HepG2 (cell line): ENCODE measurements around the gene PTPMT1.

Experiments used
- BHLHE40 ChIP-seq: IDR thresholded peaks from 2 replicates; pipeline ENCODE4 v1.6.1; 2011; ENCODE audit warnings: low read length, improper control_type of control experiment
- ELF3 ChIP-seq: IDR thresholded peaks from 2 replicates; pipeline ENCODE4 v1.6.1; 2016; ENCODE audit warnings: missing genetic modification reagents, missing compliant biosample characterization
- GABPA ChIP-seq, 2 experiments: IDR thresholded peaks; 2 replicates each; pipeline ENCODE4 v1.6.1; 2011 to 2016; ENCODE audit warnings: low read depth in 2 of 2, low read length in 1 of 2, missing biosample characterization in 1 of 2, missing genetic modification characterization in 1 of 2
- HMG20A ChIP-seq: IDR thresholded peaks from 2 replicates; pipeline ENCODE4 v1.6.1; 2016; ENCODE audit warnings: borderline replicate concordance
- NFATC3 ChIP-seq: sonication (generic); formaldehyde crosslinking; IDR thresholded peaks from 2 replicates; pipeline ENCODE4 v1.5.1; 2020; ENCODE audit warnings: mild to moderate bottlenecking, missing genetic modification reagents
- RXRA ChIP-seq: sonication (generic); formaldehyde crosslinking; IDR thresholded peaks from 2 replicates; pipeline ENCODE4 v1.5.1; 2020; ENCODE audit warnings: missing genetic modification reagents
- TAF1 ChIP-seq: sonication (generic); formaldehyde crosslinking; IDR thresholded peaks from 2 replicates; pipeline ENCODE4 v1.4.0; 2020; ENCODE audit warnings: missing genetic modification reagents
- ZNF224 ChIP-seq: sonication (generic); formaldehyde crosslinking; IDR thresholded peaks from 2 replicates; pipeline ENCODE4 v1.5.0; 2020; ENCODE audit warnings: mild to moderate bottlenecking, missing genetic modification reagents
- ZNF484 ChIP-seq: sonication (generic); formaldehyde crosslinking; IDR thresholded peaks from 2 replicates; pipeline ENCODE4 v1.5.1; 2020; ENCODE audit warnings: mild to moderate bottlenecking, low read depth, missing genetic modification reagents, borderline replicate concordance
- ZNF790 ChIP-seq: sonication (generic); formaldehyde crosslinking; IDR thresholded peaks from 2 replicates; pipeline ENCODE4 v1.8.0; 2022; ENCODE audit warnings: missing genetic modification reagents, mild to moderate bottlenecking, borderline replicate concordance
- ZSCAN29 ChIP-seq: sonication (generic); formaldehyde crosslinking; conservative IDR thresholded peaks from 2 replicates; pipeline ENCODE4 v1.4.0; 2020; ENCODE audit warnings: mild to moderate bottlenecking, missing genetic modification reagents
- TF ChIP-seq, protein P1 (sequence below): sonication (generic); formaldehyde crosslinking; IDR thresholded peaks from 2 replicates; pipeline ENCODE4 v1.5.0; 2020; ENCODE audit warnings: mild to moderate bottlenecking, missing genetic modification reagents, moderate library complexity
- TF ChIP-seq, protein P2 (sequence below): sonication (generic); formaldehyde crosslinking; IDR thresholded peaks from 2 replicates; pipeline ENCODE4 v1.4.0; 2020; ENCODE audit warnings: missing genetic modification reagents

DNA sequence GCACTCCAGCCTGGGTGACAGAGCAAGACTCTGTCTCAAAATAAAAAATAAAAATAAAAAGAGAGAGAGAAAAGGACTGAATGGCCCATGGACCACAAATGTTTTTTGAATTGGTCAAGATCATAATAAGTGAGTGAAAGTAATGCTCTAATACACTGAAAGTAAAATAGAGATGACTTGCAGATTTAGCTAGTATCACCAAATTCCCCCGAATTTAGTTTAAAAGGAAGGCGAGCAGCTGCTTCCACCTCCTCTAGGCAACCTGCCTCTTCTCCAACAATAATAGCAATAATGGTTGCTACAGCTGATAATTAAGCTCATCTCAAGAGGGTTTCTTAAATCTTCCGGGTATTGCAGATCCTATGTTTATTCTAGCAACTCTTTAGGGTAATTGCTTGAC lies 49.2 kb upstream of the PTPMT1 start:
- TF ChIP-seq, protein P1, sequence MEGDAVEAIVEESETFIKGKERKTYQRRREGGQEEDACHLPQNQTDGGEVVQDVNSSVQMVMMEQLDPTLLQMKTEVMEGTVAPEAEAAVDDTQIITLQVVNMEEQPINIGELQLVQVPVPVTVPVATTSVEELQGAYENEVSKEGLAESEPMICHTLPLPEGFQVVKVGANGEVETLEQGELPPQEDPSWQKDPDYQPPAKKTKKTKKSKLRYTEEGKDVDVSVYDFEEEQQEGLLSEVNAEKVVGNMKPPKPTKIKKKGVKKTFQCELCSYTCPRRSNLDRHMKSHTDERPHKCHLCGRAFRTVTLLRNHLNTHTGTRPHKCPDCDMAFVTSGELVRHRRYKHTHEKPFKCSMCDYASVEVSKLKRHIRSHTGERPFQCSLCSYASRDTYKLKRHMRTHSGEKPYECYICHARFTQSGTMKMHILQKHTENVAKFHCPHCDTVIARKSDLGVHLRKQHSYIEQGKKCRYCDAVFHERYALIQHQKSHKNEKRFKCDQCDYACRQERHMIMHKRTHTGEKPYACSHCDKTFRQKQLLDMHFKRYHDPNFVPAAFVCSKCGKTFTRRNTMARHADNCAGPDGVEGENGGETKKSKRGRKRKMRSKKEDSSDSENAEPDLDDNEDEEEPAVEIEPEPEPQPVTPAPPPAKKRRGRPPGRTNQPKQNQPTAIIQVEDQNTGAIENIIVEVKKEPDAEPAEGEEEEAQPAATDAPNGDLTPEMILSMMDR (CRISPR knock-in tag) = no peak
- TF ChIP-seq RXRA (CRISPR knock-in tag) (no peak), GABPA (IDR thresholded peaks at IDR 0.05; ENCODE audit: low read depth, low read length) (no peak), GABPA (CRISPR knock-in tag; IDR thresholded peaks at IDR 0.05; ENCODE audit: low read depth) (no peak), ZNF790 (CRISPR knock-in tag) (no peak), ZNF484 (CRISPR knock-in tag) (no peak), ELF3 (no peak), TAF1 (CRISPR knock-in tag) (no peak), HMG20A (CRISPR knock-in tag) (no peak), ZNF224 (CRISPR knock-in tag) (no peak), BHLHE40 (no peak), NFATC3 (CRISPR knock-in tag) (no peak), ZSCAN29 (no peak)
- TF ChIP-seq, protein P2, sequence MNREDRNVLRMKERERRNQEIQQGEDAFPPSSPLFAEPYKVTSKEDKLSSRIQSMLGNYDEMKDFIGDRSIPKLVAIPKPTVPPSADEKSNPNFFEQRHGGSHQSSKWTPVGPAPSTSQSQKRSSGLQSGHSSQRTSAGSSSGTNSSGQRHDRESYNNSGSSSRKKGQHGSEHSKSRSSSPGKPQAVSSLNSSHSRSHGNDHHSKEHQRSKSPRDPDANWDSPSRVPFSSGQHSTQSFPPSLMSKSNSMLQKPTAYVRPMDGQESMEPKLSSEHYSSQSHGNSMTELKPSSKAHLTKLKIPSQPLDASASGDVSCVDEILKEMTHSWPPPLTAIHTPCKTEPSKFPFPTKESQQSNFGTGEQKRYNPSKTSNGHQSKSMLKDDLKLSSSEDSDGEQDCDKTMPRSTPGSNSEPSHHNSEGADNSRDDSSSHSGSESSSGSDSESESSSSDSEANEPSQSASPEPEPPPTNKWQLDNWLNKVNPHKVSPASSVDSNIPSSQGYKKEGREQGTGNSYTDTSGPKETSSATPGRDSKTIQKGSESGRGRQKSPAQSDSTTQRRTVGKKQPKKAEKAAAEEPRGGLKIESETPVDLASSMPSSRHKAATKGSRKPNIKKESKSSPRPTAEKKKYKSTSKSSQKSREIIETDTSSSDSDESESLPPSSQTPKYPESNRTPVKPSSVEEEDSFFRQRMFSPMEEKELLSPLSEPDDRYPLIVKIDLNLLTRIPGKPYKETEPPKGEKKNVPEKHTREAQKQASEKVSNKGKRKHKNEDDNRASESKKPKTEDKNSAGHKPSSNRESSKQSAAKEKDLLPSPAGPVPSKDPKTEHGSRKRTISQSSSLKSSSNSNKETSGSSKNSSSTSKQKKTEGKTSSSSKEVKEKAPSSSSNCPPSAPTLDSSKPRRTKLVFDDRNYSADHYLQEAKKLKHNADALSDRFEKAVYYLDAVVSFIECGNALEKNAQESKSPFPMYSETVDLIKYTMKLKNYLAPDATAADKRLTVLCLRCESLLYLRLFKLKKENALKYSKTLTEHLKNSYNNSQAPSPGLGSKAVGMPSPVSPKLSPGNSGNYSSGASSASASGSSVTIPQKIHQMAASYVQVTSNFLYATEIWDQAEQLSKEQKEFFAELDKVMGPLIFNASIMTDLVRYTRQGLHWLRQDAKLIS (CRISPR knock-in tag) = no peak
